ENCODE data around the gene HBEGF. TPM values are rescaled to one million over a fixed set of nuclear protein-coding genes. Genes with fewer than 3 reads are reported as not detected.

Gene HBEGF, protein sequence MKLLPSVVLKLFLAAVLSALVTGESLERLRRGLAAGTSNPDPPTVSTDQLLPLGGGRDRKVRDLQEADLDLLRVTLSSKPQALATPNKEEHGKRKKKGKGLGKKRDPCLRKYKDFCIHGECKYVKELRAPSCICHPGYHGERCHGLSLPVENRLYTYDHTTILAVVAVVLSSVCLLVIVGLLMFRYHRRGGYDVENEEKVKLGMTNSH
- total RNA-seq (2014; rRNA removed; shearing (Covaris generic)): 28.3 and 40.1 TPM in 2 replicates

GRCh38 chr5:140346348-140347221 is at the start of gene HBEGF:
HBEGF (minus strand) TSS chr5:140346603; CDS start chr5:140346328, 275 bp downstream.
- in situ Hi-C loops (cut with HindIII; ENCODE audit: low sequenced_read_pairs): no loop called here

GRCh38 chr5:140393738-140394137 is 47.3 kb upstream of the HBEGF start:
- in situ Hi-C loops (cut with HindIII; ENCODE audit: low sequenced_read_pairs): no loop called here

More at GRCh38 chr5:140346348-140347221, at the start of gene HBEGF:
- peak; percentile 89 for DNase-seq (ENCODE audit: low spot score)

GRCh38 chr5:140391732-140392131 is 45.3 kb upstream of the HBEGF start:
- in situ Hi-C loops (cut with HindIII; ENCODE audit: low sequenced_read_pairs): no loop called here
- DNase-seq (ENCODE audit: low spot score): no peak

More at GRCh38 chr5:140393738-140394137, 47.3 kb upstream of the HBEGF start:
- no peak for DNase-seq (ENCODE audit: low spot score)

DNA sequence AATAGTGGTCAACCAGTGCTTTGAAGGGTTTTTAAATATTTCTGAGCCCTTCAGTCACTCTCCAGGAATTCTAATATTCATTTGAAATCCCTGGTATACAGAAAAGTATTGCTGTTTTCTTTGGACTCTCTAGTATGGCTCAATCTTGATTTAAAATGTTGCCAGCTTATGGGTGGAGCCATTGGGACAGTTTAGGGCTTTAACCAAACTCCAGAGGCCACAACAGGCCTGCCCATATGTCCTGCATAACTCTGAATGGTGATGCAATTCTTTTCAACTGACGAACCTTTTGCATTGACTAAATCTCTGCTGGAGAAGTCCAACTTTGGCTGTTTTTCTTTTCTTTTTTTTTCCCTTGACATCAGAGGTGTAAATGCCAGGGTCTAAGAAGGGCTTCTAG is 44.9 kb upstream of the HBEGF start:
- no peak for DNase-seq (ENCODE audit: low spot score)
- in situ Hi-C loops (cut with HindIII; ENCODE audit: low sequenced_read_pairs): no loop called here

- no peak for DNase-seq (ENCODE audit: low spot score)
- in situ Hi-C loops (cut with HindIII; ENCODE audit: low sequenced_read_pairs): no loop called here
These were observed 41.6 kb upstream of the HBEGF start for GRCh38 chr5:140388052-140388451.

GRCh38 chr5:140383300-140383699 is 36.9 kb upstream of the HBEGF start:
- no peak for DNase-seq (ENCODE audit: low spot score)
- in situ Hi-C loops (cut with HindIII; ENCODE audit: low sequenced_read_pairs): no loop called here

DNA sequence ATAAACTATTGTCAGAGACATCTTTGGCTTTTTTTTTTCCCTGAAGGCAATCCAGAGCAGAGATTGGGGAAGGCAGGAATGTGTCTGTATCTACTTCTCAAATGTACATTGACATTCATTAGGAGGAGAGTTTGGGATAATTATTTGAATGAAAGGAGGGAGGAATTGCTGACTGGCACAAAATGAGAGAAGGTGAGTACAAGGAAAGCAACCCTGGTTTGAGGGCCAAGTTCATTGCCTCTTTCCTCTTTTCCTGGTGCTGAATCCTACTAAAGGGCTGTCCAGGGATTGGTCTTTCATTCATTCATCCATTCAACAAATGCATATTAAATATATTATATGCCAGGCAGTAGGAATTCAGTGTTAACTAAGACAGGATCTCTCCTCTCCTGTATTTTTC is 36.5 kb upstream of the HBEGF start:
- DNase-seq (ENCODE audit: low spot score): no peak
- in situ Hi-C loops (cut with HindIII; ENCODE audit: low sequenced_read_pairs): no loop called here

DNA sequence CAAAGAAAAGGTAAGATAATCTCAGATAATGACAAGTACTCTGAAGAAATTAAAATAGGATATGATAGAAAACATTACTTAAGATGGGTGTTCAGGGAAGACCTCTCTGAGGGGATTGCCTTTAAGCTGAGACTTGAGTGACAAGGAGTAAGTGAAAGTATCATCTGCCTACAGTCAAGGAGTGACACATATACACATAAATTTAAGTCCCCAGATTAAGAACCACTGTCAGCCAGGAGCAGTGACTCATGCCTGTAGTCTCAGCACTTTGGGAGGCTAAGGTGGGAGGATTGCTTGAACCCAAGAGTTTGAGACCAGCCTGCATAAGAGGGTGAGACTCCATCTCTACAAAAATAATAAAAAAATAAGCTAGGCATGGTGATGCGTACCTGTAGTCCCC is 35.6 kb upstream of the HBEGF start:
- no peak for DNase-seq (ENCODE audit: low spot score)
- in situ Hi-C loops (cut with HindIII; ENCODE audit: low sequenced_read_pairs): no loop called here

- in situ Hi-C loops (cut with HindIII; ENCODE audit: low sequenced_read_pairs): no loop called here
- no peak for DNase-seq (ENCODE audit: low spot score)
These were observed 34.9 kb upstream of the HBEGF start for GRCh38 chr5:140381351-140381750.

DNA sequence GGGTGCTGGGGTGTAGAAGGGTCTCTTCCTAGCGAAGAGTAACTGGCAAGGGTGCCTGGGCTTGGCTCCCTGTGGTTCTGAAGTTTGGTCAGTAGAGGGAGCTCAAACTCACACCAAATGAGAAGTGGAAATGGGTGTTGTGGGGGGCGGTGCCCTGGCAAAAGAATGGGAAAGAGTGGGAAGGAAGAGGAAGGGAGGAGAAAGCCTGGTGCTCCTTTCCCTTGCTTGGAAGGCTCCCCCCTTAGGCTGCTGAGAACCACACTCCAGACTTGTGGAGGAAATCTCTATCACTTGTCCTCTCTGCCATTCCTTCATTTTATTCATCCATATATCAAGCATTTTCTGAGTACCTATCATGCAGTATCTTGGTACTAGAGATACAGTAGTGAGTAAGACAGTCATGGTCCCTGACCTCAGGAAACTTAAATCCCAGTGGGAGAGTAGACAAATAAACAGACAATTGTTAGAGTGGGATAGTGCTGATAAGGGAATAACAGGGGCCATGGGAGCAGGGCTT is 26.6 kb upstream of the HBEGF start:
- in situ Hi-C loops (cut with HindIII; ENCODE audit: low sequenced_read_pairs): no loop called here
- peak; percentile 78 for DNase-seq (ENCODE audit: low spot score)

- no peak for DNase-seq (ENCODE audit: low spot score)
- in situ Hi-C loops (cut with HindIII; ENCODE audit: low sequenced_read_pairs): no loop called here
These were observed 25.2 kb upstream of the HBEGF start for GRCh38 chr5:140371356-140372151.

DNA sequence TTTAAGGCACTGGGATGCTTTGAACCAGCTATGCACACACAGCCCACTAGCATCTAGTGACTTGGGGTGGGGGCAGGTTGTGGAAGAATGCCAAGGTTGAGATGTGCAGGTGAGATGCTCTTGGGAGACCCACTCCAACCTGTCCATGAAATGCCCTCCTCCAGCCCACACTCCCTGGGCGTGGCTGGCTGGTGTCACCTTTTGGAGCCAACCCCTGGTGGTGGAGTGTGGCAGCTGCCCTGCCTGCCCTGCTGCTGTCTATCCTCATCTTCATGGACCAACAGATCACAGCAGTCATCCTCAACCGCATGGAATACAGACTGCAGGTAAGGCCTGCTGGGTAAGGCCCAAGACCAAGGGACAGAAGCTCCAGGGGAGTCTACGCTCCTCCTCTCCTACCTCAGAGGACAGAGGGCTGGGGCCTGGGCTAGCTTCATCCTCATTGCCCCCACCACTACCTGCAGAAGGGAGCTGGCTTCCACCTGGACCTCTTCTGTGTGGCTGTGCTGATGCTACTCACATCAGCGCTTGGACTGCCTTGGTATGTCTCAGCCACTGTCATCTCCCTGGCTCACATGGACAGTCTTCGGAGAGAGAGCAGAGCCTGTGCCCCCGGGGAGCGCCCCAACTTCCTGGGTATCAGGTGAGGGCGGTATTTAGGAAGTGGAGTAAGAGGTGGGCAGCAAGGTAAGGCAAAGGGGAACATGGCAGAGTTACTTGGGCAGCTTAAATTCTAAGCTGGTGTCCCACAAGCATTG is 21.0 kb upstream of the HBEGF start:
- DNase-seq (ENCODE audit: low spot score): no peak
- in situ Hi-C loops (cut with HindIII; ENCODE audit: low sequenced_read_pairs): no loop called here

DNA sequence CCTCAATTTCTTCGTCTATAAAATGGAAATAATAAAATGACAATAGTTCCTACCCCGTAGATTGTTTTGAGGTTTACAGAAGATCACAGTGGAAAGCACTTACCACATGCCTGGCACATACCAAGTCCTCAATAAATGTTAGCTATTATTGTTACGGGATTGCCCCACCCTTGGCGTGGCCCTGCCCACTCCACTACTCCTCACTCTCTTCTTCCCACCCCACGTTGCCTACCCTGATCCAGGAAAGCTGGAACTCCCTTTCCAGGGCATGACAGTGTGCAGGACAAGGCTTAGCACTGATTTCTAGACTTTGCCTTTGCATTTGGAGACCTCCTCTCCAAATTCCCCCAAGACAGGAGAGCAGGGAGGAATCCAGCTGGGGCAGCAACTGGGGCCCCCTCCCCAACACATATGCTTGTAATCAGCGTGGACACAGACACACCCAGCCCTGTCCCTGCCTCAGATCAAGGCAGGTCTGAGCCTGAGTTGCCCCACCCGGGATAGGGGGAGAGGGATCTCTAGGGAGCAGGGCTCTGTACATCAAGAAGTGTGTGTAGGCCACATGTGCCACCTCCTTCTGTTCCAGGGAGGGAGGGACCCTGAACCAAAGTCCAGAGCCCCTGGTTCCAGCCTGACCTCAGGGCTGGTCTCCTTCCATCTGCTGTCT is 20.3 kb upstream of the HBEGF start:
- in situ Hi-C loops (cut with HindIII; ENCODE audit: low sequenced_read_pairs): no loop called here
- no peak for DNase-seq (ENCODE audit: low spot score)

GRCh38 chr5:140365941-140366340 is 19.5 kb upstream of the HBEGF start:
- no peak for DNase-seq (ENCODE audit: low spot score)
- in situ Hi-C loops (cut with HindIII; ENCODE audit: low sequenced_read_pairs): no loop called here

- in situ Hi-C loops (cut with HindIII; ENCODE audit: low sequenced_read_pairs): no loop called here
- DNase-seq (ENCODE audit: low spot score): no peak
These were observed 18.9 kb upstream of the HBEGF start for GRCh38 chr5:140365282-140365681.

DNA sequence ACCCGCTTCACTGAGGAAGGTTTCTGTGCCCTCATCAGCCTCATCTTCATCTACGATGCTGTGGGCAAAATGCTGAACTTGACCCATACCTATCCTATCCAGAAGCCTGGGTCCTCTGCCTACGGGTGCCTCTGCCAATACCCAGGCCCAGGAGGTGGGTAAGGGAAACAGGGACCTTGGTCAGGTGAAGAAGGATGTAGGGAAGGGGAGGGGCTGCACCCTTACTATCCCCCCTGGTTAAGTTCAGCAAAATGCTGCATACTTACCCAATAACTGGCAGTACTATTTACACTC is 18.0 kb upstream of the HBEGF start:
- no peak for DNase-seq (ENCODE audit: low spot score)
- in situ Hi-C loops (cut with HindIII; ENCODE audit: low sequenced_read_pairs): no loop called here

DNA sequence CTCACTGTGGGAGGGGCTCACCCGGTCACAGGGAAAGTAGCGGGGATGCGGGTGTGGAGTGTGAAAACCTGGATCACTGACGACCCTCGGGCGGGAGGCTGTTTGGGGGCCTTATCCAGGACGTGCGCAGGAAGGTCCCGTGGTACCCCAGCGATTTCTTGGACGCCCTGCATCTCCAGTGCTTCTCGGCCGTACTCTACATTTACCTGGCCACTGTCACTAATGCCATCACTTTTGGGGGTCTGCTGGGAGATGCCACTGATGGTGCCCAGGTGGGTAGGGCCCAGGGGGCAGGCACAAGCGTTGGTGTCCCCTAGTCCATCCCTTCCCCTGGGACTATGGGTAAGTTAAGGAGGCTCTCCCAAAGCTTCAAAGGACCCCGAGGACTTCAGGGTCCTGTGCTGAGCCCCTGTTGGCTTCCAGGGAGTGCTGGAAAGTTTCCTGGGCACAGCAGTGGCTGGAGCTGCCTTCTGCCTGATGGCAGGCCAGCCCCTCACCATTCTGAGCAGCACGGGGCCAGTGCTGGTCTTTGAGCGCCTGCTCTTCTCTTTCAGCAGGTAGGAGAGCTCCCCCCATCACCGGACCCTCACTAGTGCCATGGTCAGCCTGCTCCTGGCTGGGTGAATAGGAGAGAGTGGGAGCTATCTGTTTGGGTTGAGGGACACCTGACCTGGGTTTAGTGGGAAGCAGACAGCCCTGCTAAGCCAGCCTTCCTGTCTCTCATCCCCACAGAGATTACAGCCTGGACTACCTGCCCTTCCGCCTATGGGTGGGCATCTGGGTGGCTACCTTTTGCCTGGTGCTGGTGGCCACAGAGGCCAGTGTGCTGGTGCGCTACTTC is 17.4 kb upstream of the HBEGF start:
- in situ Hi-C loops (cut with HindIII; ENCODE audit: low sequenced_read_pairs): no loop called here
- DNase-seq (ENCODE audit: low spot score): no peak
